ENCODE data around the gene LENG9. TPM values are rescaled to one million over a fixed set of nuclear protein-coding genes. Genes with fewer than 3 reads are reported as not detected.

LENG9 gene
- total RNA-seq, 1 donor = 4.9 TPM

GRCh38 chr19:54429176-54429495, 34.4 kb downstream of the LENG9 start:
- TF ChIP-seq CTCF (IDR thresholded peaks at IDR 0.05; ENCODE audit: insufficient read depth, low read length) = no peak

GRCh38 chr19:54428323-54429175, 35.0 kb downstream of the LENG9 start:
- DNase-seq (ENCODE audit: low read depth) = no peak
- TF ChIP-seq CTCF (IDR thresholded peaks at IDR 0.05; ENCODE audit: insufficient read depth, low read length) = no peak
- H3K4me3 ChIP-seq (ENCODE audit: low read depth, low read length) = no peak overlapping the region

More at GRCh38 chr19:54429176-54429495, 34.4 kb downstream of the LENG9 start:
- H3K4me3 ChIP-seq (ENCODE audit: low read depth, low read length) = no peak overlapping the region
- DNase-seq (ENCODE audit: low read depth) = no peak

- no peak for DNase-seq (ENCODE audit: low read depth)
- H3K4me3 ChIP-seq (ENCODE audit: low read depth, low read length) = no peak overlapping the region
- no peak for TF ChIP-seq CTCF (IDR thresholded peaks at IDR 0.05; ENCODE audit: insufficient read depth, low read length)
These were observed 36.0 kb downstream of the LENG9 start for GRCh38 chr19:54427586-54427985.

GRCh38 chr19:54426291-54426931, 37.2 kb downstream of the LENG9 start:
- no peak for DNase-seq (ENCODE audit: low read depth)
- TF ChIP-seq CTCF (IDR thresholded peaks at IDR 0.05; ENCODE audit: insufficient read depth, low read length) = no peak

GRCh38 chr19:54425382-54425723, 38.2 kb downstream of the LENG9 start:
- no peak for DNase-seq (ENCODE audit: low read depth)
- TF ChIP-seq CTCF (IDR thresholded peaks at IDR 0.05; ENCODE audit: insufficient read depth, low read length) = no peak
- no peak overlapping the region for H3K4me3 ChIP-seq (ENCODE audit: low read depth, low read length)

More at GRCh38 chr19:54426291-54426931, 37.2 kb downstream of the LENG9 start:
- no peak overlapping the region for H3K4me3 ChIP-seq (ENCODE audit: low read depth, low read length)

GRCh38 chr19:54424660-54425381, 38.8 kb downstream of the LENG9 start:
- DNase-seq (ENCODE audit: low read depth) = no peak
- TF ChIP-seq CTCF (IDR thresholded peaks at IDR 0.05; ENCODE audit: insufficient read depth, low read length) = no peak
- H3K4me3 ChIP-seq (ENCODE audit: low read depth, low read length) = no peak overlapping the region
